Measurements from ENCODE around the gene GJA9.

GRCh38 chr1:38908821-38909220, 27.4 kb upstream of the GJA9 start:
- no peak for TF ChIP-seq RFX5 (IDR thresholded peaks at IDR 0.05; ENCODE audit: low read depth, low read length)
- TF ChIP-seq FOS (IDR thresholded peaks at IDR 0.05; ENCODE audit: low read depth, low read length): no peak
- no peak for TF ChIP-seq RCOR1 (IDR thresholded peaks at IDR 0.05; ENCODE audit: insufficient replicate concordance, low read length)
- no peak for TF ChIP-seq CTCF (conservative IDR thresholded peaks at IDR 0.05; ENCODE audit: low read depth, low read length)
- no peak for TF ChIP-seq RAD21 (IDR thresholded peaks at IDR 0.05; ENCODE audit: low read length)
- no peak for TF ChIP-seq MAFK (IDR thresholded peaks at IDR 0.05; ENCODE audit: low read depth, low read length)
- TF ChIP-seq POLR2A (IDR thresholded peaks at IDR 0.05; ENCODE audit: low read depth, low read length): no peak
- no peak for TF ChIP-seq ELK1 (IDR thresholded peaks at IDR 0.05; ENCODE audit: borderline replicate concordance, low read depth, low read length)
- TF ChIP-seq USF2 (IDR thresholded peaks at IDR 0.05; ENCODE audit: low read depth, low read length): no peak
- TF ChIP-seq MAZ (IDR thresholded peaks at IDR 0.05; ENCODE audit: borderline replicate concordance, low read depth, low read length): no peak
- TF ChIP-seq CEBPB (IDR thresholded peaks at IDR 0.05; ENCODE audit: low read depth, low read length): no peak
